WI38 (cell line): ENCODE results near the gene DRGX.

Experiments used
- H3K4me3 ChIP-seq: 2 replicates; pipeline ENCODE4 v1.5.1; 2011; ENCODE audit warnings: low read depth, mild to moderate bottlenecking, control low read depth, low read length
- TF ChIP-seq, protein P1 (sequence below): IDR thresholded peaks from 2 replicates; pipeline ENCODE4 v1.5.1; 2012; ENCODE audit warnings: low read depth, mild to moderate bottlenecking, control low read depth, low read length

DRGX gene

DNA sequence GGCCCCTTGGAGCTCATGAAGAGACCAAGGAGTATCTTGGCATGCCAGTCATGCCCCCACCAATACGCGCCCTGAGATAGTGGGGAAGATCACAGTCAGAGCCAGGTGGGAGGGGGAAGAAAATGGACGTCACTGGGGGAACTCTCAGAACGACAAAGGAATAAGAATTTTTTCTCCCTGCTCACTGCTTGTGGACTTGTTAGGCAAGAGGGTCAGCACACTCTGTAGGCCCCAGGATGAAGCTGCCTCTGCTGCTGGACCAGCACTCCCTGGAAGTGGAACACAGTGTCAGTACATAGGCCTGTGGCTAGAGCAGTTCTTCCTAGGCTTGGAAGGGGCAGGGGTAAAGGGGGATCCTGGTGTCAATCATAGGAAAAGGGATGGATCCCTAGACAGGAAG lies 46.5 kb downstream of the DRGX start:
- TF ChIP-seq, protein P1, sequence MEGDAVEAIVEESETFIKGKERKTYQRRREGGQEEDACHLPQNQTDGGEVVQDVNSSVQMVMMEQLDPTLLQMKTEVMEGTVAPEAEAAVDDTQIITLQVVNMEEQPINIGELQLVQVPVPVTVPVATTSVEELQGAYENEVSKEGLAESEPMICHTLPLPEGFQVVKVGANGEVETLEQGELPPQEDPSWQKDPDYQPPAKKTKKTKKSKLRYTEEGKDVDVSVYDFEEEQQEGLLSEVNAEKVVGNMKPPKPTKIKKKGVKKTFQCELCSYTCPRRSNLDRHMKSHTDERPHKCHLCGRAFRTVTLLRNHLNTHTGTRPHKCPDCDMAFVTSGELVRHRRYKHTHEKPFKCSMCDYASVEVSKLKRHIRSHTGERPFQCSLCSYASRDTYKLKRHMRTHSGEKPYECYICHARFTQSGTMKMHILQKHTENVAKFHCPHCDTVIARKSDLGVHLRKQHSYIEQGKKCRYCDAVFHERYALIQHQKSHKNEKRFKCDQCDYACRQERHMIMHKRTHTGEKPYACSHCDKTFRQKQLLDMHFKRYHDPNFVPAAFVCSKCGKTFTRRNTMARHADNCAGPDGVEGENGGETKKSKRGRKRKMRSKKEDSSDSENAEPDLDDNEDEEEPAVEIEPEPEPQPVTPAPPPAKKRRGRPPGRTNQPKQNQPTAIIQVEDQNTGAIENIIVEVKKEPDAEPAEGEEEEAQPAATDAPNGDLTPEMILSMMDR: no peak
- no peak overlapping the region for H3K4me3 ChIP-seq

DNA sequence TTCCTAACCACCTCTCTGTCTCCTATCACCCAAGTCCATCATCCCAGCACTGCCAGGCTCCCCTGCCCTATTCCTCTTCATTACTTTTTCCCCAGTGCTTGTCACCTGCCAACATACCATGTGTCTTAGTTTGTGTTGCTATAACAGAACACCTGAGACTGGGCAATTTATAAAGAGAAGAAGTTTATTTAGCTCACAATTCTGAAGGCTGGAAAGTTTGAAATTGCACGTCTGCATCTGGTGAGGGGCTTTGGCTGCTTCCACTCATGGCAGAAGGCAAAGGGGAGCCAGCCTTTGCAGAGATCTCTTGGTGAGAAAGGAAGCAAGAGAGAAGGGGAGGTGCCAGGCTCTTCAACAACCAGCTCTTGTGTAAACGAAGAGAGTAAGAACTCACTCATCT lies 47.3 kb downstream of the DRGX start:
- no peak overlapping the region for H3K4me3 ChIP-seq
- TF ChIP-seq, protein P1: no peak

DNA sequence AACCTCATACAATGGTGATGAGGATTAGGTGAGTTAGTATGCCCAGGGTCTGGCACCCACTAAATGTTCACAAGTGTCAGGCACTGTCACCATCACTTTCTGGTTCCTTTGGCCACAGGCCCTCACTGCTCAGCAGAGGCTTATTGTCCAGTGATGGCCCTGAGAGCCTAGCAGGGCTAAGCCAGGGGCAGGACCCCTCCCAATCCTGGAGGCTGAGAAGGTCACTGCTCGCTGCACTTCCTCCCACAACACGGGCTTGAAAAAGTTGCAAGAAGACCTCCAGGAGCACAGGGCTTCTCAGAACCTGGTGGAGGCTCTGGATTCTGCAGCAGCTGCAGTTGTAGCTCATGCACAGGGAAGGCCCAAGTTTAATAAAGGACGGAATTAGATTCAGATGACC lies 48.1 kb downstream of the DRGX start:
- TF ChIP-seq, protein P1: no peak
- no peak overlapping the region for H3K4me3 ChIP-seq

DNA sequence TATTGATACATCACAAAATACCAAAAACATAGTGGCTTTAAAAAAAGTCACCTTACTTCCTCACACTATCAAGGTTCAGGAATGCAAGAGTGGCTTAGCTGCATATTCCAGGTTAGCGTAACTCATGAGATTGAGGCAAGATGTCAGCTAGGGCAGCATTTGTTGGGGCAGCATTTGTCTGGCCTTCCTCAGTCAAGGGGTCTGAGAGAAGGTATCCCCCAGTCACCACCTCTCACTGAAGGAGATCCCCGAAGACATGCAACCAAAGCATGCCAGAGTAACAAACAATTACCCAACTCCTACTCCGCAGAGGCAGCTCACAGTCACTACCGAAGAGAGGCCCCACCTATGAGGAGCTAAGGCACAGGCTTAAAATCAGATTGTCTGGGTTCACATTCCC lies 48.5 kb downstream of the DRGX start:
- no peak overlapping the region for H3K4me3 ChIP-seq
- TF ChIP-seq, protein P1: no peak

DNA sequence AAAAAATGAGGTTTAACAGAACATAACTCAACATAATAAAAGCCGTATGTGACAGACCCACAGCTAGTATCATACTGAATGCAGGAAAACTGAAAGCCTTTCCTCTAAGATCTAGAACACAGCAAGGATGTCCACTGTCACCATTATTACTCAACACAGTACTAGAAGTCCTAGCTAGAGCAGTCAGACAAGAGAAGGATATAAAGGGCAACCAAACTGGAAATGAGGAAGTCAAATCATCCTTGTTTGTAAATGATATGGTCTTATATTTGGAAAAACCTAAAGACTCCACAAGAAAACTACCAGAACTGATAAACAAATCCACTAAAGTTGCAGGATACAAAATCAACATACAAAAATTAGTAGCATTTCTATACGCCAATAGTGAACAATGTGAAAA lies 51.0 kb downstream of the DRGX start:
- TF ChIP-seq, protein P1: no peak
- H3K4me3 ChIP-seq: no peak overlapping the region

DNA sequence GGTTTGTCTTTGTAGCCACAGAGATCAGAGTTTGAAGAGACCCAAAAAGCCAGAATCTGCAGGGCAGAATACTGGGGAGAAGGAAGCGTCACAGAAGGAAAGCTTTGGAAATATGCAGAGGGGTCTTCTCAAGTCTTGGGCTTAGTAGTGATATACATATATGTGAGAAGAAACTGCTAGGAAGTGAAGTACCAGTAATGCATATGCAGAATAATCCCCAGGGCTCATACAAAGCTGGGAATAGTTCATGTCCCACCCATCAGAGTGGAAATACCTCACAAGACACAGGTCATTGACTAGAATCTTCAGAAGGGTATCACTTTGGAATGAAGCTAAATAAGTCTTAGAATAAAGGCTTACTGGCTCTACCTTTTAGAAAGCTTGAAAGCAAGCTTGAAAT lies 57.3 kb downstream of the DRGX start:
- TF ChIP-seq, protein P1: no peak

DNA sequence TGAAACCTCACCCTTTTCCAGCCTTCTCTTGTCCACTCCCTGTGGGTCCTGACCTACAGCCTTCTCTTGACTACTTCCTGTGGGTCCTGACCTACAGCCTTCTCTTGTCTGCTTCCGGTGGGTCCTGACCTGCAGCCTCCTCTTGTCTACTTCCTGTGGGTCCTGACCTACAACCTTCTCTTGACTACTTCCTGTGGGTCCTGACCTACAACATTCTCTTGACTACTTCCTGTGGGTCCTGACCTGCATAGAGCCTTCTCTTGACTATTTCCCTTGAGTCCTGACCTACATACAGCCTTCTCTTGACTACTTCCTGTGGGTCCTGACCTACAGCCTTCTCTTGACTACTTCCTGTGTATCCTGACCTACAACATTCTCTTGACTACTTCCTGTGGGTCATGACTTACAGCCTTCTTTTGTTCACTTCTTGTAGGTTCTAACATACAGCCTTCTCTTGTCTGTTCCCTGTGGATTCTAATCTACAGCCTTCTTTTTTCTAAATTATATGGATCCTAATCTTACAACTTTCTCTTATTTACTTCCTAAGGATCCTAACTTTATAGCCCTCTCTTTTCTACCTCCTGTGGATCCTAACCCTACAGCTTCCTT lies 60.4 kb downstream of the DRGX start:
- TF ChIP-seq, protein P1: no peak

More for the DNA sequence above, 57.3 kb downstream of the DRGX start:
- H3K4me3 ChIP-seq: no peak overlapping the region

More for the DNA sequence above, 60.4 kb downstream of the DRGX start:
- no peak overlapping the region for H3K4me3 ChIP-seq
